Mucosa of gallbladder (tissue), 1 donor: ENCODE results near the gene PRR29. TPM values are rescaled to one million over a fixed set of nuclear protein-coding genes. Genes with fewer than 3 reads are reported as not detected.
"Not testable (repeated sequence)": the region's sequence is repeated elsewhere in the genome, so short reads cannot be mapped to it uniquely, and the experiment has no call there.

Experiments
- DNase-seq: peaks from one replicate; pipeline ENCODE4 v3.0.0-alpha.2; 2020; ENCODE audit warnings: low spot score
- total RNA-seq: library from RNA; stranded (reverse); gene quantifications from one replicate; pipeline ENCODE4 v1.2.1, GENCODE V29; 2021
- donor health status: DM: no; HTN: no; CAD: no.

The PRR29 gene
- total RNA-seq, 1 donor from 2014 or later, result 0.26 TPM

DNA sequence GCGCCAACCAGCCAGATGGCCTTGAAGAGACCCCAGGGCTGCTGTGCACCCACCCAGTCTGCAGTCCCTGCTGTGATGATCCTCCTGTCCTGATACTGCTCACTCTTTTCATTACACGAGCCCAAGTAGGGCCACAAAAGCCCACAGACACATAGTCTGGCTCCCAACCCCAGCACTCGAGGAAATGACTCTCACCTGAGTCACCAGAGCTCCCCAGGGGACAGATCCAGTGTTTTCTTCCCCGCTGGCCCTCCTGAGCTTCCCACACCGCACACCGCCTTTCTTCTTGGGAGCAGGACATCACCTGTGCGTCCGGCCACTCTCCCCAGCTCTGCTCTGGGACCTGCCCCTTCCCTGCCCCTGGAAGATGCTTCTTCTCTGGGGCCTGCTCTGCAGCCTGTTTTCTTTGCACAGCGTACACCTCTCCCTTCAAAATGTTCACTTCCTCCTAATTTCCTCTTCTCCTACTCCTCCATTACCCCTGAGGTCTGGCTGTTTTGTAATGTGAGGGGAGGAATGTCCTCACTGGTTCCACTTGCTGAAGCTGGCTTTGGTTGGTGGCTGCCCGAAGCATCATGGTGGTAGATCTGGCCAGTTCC is 23.5 kb upstream of the PRR29 start:
- no peak for DNase-seq

DNA sequence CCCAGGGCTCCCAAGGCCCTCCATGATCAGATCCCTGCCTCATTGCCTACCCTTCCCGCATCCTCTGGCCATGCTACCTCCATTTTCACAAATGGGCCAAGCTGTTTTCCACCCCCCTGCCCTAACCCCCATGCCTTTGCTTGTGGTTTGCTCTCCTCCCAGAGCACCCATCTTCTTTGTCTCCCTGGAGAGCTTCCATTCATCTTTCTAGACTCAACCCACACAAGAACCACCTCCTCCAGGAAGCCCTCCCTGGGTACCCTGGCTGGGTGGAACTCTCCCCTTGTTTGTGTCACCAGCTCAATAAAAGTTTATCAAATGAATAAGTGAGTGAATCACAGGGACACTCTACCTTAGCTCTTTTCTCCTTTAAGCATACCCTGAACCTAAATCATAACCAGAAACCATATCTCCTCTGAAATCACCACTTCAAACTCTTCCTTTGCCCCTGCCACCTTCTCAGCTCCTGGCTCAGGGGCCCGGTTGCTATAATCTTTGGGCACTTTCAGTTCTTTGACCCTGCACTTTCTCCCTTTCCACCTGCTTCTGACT is 22.5 kb upstream of the PRR29 start:
- no peak for DNase-seq

DNA sequence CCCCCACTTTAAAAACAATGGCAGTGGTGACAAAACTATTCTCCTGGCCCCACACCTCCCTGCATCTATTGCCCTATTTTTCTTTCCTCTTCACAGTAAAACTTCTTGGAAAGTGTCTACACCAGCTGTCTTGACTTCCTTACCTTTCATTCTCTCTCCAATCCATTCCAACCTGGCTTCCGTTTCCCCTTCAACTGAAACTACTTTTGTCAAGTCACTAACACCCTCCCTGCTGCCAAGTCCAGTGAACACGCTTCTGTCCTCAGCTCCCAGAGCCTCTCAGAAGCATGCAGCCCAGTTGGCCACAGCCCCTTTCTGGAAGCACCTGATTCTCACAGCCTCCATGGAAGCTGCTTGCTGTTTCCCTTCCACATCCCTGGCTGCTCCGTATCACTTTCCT is 21.4 kb upstream of the PRR29 start:
- no peak for DNase-seq

GRCh38 chr17:63978272-63979200 is 19.6 kb upstream of the PRR29 start:
- no peak for DNase-seq

DNA sequence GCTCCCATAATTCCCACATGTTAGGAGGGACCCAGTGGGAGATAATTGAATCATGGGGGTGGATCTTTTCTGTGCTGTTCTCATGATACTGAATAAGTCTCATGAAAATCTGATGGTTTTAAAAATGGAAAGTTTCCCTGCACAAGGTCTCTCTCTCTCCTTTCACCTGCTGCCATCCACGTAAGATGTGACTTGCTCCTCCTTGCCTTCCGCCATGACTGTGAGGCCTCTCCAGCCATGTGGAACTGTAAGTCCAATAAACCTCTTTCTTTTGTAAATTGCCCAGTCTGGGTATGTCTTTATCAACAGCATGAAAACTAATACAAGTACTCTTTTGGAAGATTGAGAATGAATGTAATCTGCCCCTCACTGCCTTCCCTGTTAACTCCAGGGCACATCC is 15.5 kb upstream of the PRR29 start:
- DNase-seq, result not testable (repeated sequence)

DNA sequence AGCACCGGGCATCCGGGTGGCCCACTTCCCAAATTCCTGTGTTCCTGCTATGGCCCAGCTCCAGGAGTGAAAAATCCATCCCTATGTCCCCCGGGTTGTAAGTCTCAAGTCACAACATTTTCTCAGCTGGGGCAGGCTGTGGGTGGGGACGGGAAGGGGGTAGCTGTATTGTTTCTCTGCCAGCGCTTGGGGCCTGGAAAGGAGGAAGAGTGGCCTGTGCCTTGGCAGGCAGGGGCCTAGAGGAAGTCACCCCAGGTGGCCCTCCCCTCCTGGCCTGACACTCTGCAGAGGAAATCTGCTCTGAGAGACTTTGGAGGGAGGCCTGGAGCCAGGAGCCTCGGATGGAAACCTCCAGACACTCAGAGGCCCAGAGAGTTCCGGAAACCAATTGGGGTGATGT is 14.8 kb upstream of the PRR29 start:
- DNase-seq, result no peak

- no peak for DNase-seq
These were observed 13.9 kb upstream of the PRR29 start for GRCh38 chr17:63984236-63984635.

DNA sequence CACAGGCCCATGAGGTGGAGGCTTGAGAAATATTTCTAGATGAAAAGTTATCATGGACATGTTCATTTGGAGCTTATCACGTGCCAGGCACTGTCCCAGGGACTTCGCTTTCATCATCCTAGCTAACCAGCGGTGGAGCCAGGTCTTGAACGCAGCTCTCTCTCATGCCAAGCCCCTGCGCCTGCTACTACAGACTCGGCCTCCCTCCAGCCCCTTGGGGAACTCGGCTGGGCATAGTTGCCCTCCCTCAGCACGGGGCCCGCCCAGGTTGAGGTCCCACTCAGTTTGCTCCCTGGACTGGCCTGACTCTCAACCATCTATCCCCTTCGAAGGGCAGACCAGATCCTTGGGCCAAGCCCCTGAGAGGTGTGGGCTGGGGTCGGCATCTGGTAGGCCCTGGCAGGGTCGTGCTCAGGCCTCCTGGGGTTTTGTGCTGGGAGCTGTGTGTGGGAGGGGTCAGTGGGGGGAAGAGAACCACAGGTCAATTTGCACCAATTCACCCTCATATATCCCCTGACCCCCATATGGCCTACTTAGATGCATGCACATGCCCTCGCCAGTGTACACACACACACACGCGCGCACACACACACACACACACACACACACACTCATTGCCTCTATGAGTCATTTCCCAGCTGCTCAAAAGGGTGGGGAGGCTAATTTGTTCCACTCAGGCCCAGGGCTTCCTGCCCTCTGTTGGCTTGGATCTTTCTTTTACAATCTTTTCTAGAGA is 13.3 kb upstream of the PRR29 start:
- peak; percentile 74 for DNase-seq

DNA sequence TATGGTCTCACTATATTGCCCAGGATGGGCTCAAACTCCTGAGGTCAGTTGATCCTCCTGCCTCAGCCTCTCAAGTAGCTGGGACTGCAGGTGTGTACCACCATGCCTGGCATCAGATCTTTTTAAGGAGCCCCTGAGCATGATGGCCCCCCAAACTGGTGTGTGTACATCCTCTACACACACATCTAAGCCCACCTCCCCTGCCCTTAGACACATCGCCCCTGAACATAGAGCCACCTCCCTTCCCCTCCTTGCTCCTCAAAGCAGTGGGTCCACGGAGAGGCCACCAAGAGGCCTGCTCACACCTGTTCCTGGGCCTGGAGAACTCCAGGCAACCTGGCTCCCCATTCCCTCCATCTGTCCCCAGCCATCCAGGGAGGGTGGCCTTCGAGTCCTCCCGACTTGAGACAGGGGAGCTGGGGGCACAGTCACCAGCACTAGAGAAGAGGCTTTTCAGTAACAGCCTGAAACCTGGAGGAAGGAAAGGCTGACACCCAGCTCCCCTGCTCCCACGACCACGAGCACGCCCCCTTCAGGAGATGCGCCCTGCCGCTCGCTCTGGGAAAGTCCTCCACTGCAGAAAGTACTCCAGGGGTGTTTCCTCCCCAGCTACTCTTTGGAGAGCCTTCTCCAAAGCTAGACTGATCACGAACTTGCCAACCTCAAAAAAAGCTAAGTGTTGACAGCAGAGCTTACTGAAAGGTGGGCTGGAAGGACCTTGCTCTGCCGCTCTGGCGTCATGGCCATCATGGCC is 12.6 kb upstream of the PRR29 start:
- DNase-seq, result no peak

GRCh38 chr17:63986821-63987220 is 11.3 kb upstream of the PRR29 start:
- no peak for DNase-seq

- DNase-seq, result no peak
These were observed 10.7 kb upstream of the PRR29 start for GRCh38 chr17:63987221-63988126.

GRCh38 chr17:63988127-63988478 is 10.0 kb upstream of the PRR29 start:
- DNase-seq, result no peak

GRCh38 chr17:63988741-63989621 is 9.2 kb upstream of the PRR29 start:
- peak; percentile 38 for DNase-seq

GRCh38 chr17:63989622-63990345 is 8.4 kb upstream of the PRR29 start:
- DNase-seq, result no peak

DNA sequence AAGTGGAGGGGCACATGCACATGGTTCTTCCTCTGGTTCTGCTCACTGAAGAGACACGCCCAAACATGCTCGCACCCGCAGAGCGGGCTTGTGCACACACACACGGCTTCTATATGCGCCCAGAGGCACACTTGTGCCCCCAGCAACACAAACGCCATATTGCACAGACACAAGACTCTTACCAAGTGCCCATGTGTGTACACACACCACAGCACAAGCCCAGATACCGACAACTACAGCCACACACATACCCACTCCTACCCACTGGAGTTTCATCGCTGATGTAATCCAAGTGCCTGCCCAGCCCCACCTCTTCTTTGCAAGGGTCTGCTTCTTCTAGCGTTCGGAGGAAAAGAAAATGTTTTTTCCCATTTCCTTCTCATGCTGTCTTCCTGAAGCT is 6.5 kb upstream of the PRR29 start:
- no peak for DNase-seq

GRCh38 chr17:63993368-63993985 is 4.7 kb upstream of the PRR29 start:
- no peak for DNase-seq

GRCh38 chr17:63995626-63996025 is 2.5 kb upstream of the PRR29 start:
- DNase-seq, result no peak

DNA sequence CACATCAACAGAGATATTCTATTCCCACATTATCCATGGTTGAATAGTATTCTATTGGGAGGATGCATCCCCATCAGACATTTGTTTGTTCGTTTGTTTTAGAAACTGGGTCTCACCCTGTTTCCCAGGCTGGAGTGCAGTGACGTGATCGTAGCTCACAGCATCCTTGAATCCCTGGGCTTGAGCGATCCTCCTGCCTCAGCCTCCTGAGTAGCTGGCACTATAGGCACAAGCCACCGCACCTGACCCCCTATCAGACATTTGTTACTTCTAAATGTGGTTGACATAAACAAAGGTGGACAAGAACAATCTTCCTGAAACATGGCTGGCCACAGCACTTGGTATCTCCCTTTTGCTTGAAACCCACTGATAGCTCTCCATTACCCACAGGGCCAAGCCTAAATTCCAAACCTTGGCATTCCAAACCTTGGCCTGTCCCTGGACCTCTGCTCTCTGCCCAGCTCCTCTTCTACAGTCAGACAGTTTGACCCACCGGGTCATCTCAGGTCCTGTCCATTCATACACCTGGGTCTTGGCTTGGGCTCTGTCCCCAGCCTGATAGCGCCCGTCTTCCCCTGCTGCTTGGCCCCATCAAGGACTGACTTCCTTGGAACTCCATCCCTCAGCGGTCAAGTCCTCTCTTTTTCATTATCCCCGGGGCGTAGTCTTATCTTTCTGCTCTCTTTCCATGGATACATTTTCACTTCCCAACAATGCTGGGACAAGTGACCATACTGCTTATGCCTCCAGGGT is 1.5 kb upstream of the PRR29 start:
- DNase-seq, result no peak
